Measurements from ENCODE around the gene GAS2L2. TPM values are rescaled to one million over a fixed set of nuclear protein-coding genes. Genes with fewer than 3 reads are reported as not detected.

The GAS2L2 gene
- total and polyA plus RNA-seq, 5 donors from 2014 or later = not detected

DNA sequence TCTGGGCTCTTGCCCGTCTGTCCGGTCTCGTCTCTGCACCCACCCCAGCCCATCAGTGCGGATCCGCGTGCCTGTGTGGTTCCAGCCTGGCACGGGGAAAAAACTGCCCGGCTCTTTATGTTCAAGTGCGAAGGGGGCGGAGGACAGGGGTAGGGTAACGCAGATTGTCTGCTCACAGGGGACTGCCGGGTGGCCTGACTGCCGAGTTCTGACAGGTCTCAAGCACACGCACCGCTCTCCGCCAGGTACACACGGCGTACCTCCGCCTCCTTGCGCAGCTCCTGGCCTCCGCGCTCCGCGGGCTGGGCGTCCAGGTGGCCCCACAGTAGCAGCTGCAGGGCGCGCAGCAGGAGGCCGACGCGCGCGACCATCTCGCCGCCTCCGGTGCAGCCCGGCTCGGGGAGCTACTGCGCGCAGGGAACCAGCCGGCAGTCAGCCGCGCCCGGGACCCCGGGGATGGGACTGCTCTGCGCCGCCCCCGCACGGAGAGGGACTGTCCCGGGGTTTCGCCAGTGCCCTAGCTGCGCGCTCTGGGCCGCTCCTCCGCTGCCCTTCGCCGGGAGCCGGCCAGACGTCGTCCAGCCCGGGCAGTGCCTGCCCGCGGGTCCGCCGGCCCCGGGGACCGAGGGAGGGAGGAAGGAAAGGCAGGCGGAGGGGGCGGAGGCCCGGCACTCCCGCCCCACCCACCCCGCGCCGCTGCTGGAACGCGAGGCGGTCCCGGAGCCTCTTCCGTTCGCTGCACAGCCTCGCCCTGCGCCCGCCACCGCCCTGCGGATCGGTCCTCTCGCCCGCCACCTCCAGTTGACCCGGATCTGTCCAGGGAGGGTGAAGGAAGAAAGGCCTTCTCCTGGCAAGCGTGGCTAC lies 42.2 kb upstream of the GAS2L2 start, which contains the start of gene MMP28:
Gene MMP28 (minus strand): TSS at position 635 of the 864 bp plus-strand sequence. CDS start 264 bp downstream, at position 371.
- DNase-seq = peak in 2 of 3 donors; percentile 26 to 47
- Histone ChIP-seq H3K4me1 (ENCODE audit: control insufficient read depth, insufficient read depth, low read length, poor library complexity, severe bottlenecking) (peaks cover 13% of the 10 kb centered on the region), H3K36me3 (ENCODE audit: control insufficient read depth, insufficient read depth, low read length) (no peaks in the 10 kb centered on the region), H3K9me3 (ENCODE audit: control insufficient read depth in 2 of 2, low read length in 2 of 2) (no peaks in the 10 kb centered on the region), H3K4me3 (ENCODE audit: low read depth, low read length) (peak within 1 kb of the TSS; percentile 37), H3K27ac (ENCODE audit: insufficient read depth, low read length, poor library complexity, severe bottlenecking) (no peak within 1 kb of the TSS), H3K27me3 (ENCODE audit: control insufficient read depth, insufficient read depth, low read length) (peaks cover 33% of the 10 kb centered on the region)
- peak; percentile 66 to 68 for ATAC-seq (ENCODE audit: low read depth in 2 of 2)
- Mint-ChIP-seq H3K4me3 (peak within 1 kb of the TSS; percentile 50 to 80 (median 71)), H3K27ac (peak within 1 kb of the TSS in 1 of 3 donors; percentile 40), H3K9me3 (peaks cover 0 to 5% (median 0%) of the 10 kb centered on the region in 7 donors), H3K4me1 (peaks cover 0 to 19% (median 2%) of the 10 kb centered on the region in 4 donors), H3K36me3 (no peaks in the 10 kb centered on the region), H3K27me3 (peaks cover 81% of the 10 kb centered on the region)

GRCh38 chr17:35793257-35793656 lies 40.2 kb upstream of the GAS2L2 start:
- ATAC-seq (ENCODE audit: low read depth in 2 of 2) (no peak), DNase-seq (no peak)
- Histone ChIP-seq H3K9me3 (ENCODE audit: control insufficient read depth in 2 of 2, low read length in 2 of 2) (no peaks in the 10 kb centered on the region), H3K27ac (ENCODE audit: insufficient read depth, low read length, poor library complexity, severe bottlenecking) (no peak overlapping the region), H3K4me3 (ENCODE audit: low read depth, low read length) (no peak overlapping the region), H3K4me1 (ENCODE audit: control insufficient read depth, insufficient read depth, low read length, poor library complexity, severe bottlenecking) (peaks cover 13% of the 10 kb centered on the region), H3K27me3 (ENCODE audit: control insufficient read depth, insufficient read depth, low read length) (peaks cover 31% of the 10 kb centered on the region), H3K36me3 (ENCODE audit: control insufficient read depth, insufficient read depth, low read length) (no peaks in the 10 kb centered on the region)
- Mint-ChIP-seq H3K4me1 (peaks cover 0 to 28% (median 3%) of the 10 kb centered on the region in 4 donors), H3K36me3 (no peaks in the 10 kb centered on the region), H3K4me3 (peak overlapping the region in 3 of 4 donors; percentile 3 to 83 (median 43)), H3K9me3 (peaks cover 0 to 3% (median 0%) of the 10 kb centered on the region in 7 donors), H3K27ac (no peak overlapping the region), H3K27me3 (peaks cover 83% of the 10 kb centered on the region)

GRCh38 chr17:35791681-35792350 lies 38.8 kb upstream of the GAS2L2 start:
- peaks cover 0 to 28% (median 3%) of the 10 kb centered on the region in 4 donors for H3K4me1 Mint-ChIP-seq
- Histone ChIP-seq H3K36me3 (ENCODE audit: control insufficient read depth, insufficient read depth, low read length) (no peaks in the 10 kb centered on the region), H3K4me1 (ENCODE audit: control insufficient read depth, insufficient read depth, low read length, poor library complexity, severe bottlenecking) (peaks cover 13% of the 10 kb centered on the region), H3K27me3 (ENCODE audit: control insufficient read depth, insufficient read depth, low read length) (peaks cover 25% of the 10 kb centered on the region), H3K9me3 (ENCODE audit: control insufficient read depth in 2 of 2, low read length in 2 of 2) (no peaks in the 10 kb centered on the region), H3K4me3 (ENCODE audit: low read depth, low read length) (no peak overlapping the region), H3K27ac (ENCODE audit: insufficient read depth, low read length, poor library complexity, severe bottlenecking) (no peak overlapping the region)
- DNase-seq = no peak
- H3K36me3 Mint-ChIP-seq = no peaks in the 10 kb centered on the region
- no peak overlapping the region for H3K27ac Mint-ChIP-seq
- H3K27me3 Mint-ChIP-seq = peaks cover 82% of the 10 kb centered on the region
- no peak for ATAC-seq (ENCODE audit: low read depth in 2 of 2)
- no peak overlapping the region for H3K4me3 Mint-ChIP-seq
- H3K9me3 Mint-ChIP-seq = peaks cover 0 to 3% (median 0%) of the 10 kb centered on the region in 7 donors

DNA sequence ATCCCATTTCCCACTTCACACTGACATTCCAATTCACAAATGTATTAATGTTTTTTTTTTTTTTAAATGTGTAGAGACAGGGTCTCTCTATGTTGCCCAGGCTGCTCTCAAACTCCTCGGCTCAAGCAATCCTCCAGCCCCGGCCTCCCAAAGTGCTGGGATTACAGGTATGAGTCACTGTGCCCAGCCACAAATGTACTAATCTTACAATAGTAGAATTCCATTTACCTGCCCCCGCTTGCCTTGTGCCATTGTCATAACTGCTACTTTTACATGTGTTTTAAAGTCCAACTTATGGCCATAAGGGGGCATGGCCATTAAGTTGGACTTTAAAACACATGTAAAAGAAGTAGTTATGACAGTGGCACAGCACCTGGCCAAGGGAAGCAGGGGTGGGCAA lies 37.8 kb upstream of the GAS2L2 start:
- Histone ChIP-seq H3K4me3 (ENCODE audit: low read depth, low read length) (no peak overlapping the region), H3K9me3 (ENCODE audit: control insufficient read depth in 2 of 2, low read length in 2 of 2) (no peaks in the 10 kb centered on the region), H3K27ac (ENCODE audit: insufficient read depth, low read length, poor library complexity, severe bottlenecking) (no peak overlapping the region), H3K36me3 (ENCODE audit: control insufficient read depth, insufficient read depth, low read length) (no peaks in the 10 kb centered on the region), H3K4me1 (ENCODE audit: control insufficient read depth, insufficient read depth, low read length, poor library complexity, severe bottlenecking) (peaks cover 11% of the 10 kb centered on the region), H3K27me3 (ENCODE audit: control insufficient read depth, insufficient read depth, low read length) (peaks cover 17% of the 10 kb centered on the region)
- DNase-seq (no peak), ATAC-seq (ENCODE audit: low read depth in 2 of 2) (no peak)
- Mint-ChIP-seq H3K4me1 (peaks cover 0 to 22% (median 2%) of the 10 kb centered on the region in 4 donors), H3K27me3 (peaks cover 74% of the 10 kb centered on the region), H3K9me3 (peaks cover 0 to 3% (median 0%) of the 10 kb centered on the region in 7 donors), H3K27ac (no peak overlapping the region), H3K4me3 (no peak overlapping the region), H3K36me3 (no peaks in the 10 kb centered on the region)

- Histone ChIP-seq H3K4me3 (ENCODE audit: low read depth, low read length) (no peak overlapping the region), H3K27me3 (ENCODE audit: control insufficient read depth, insufficient read depth, low read length) (peaks cover 16% of the 10 kb centered on the region), H3K4me1 (ENCODE audit: control insufficient read depth, insufficient read depth, low read length, poor library complexity, severe bottlenecking) (no peaks in the 10 kb centered on the region), H3K9me3 (ENCODE audit: control insufficient read depth in 2 of 2, low read length in 2 of 2) (no peaks in the 10 kb centered on the region), H3K36me3 (ENCODE audit: control insufficient read depth, insufficient read depth, low read length) (no peaks in the 10 kb centered on the region), H3K27ac (ENCODE audit: insufficient read depth, low read length, poor library complexity, severe bottlenecking) (no peak overlapping the region)
- Mint-ChIP-seq H3K4me3 (peak overlapping the region in 1 of 4 donors; percentile 0), H3K4me1 (peaks cover 0 to 12% (median 2%) of the 10 kb centered on the region in 4 donors), H3K36me3 (no peaks in the 10 kb centered on the region), H3K27me3 (peaks cover 58% of the 10 kb centered on the region), H3K9me3 (peaks cover 0 to 3% (median 0%) of the 10 kb centered on the region in 7 donors), H3K27ac (peak overlapping the region in 1 of 3 donors; percentile 15)
- DNase-seq (no peak), ATAC-seq (ENCODE audit: low read depth in 2 of 2) (no peak)
Measured at GRCh38 chr17:35788477-35789368, 35.7 kb upstream of the GAS2L2 start.

DNA sequence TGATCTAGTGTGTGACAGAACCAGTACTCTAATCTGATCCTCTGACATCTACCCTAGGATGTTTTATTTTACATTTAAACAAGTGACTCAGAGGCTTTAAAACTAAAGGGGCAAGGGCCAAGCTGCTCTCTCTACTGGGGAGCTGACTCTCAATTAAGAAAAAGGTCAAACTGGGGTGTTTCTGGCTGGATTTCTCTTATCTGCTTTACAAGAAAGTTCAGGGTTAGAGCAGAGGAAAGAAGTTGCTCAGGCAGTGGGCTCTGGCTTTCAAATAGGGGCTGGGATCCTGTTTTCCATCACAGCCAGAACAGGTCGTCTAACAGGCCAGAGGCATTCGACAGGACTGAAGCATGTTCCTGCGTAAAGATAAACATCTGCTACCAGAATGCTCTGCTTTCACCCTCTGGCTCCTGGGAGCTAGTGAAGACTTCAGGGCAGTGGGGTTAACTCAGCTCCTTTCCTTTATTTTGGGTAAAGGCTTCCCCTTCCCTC lies 33.9 kb upstream of the GAS2L2 start:
- Mint-ChIP-seq H3K4me3 (no peak overlapping the region), H3K36me3 (no peaks in the 10 kb centered on the region), H3K27ac (no peak overlapping the region), H3K4me1 (peaks cover 0 to 8% (median 2%) of the 10 kb centered on the region in 4 donors), H3K9me3 (peaks cover 0 to under 1% (median 0%) of the 10 kb centered on the region in 7 donors), H3K27me3 (peaks cover 41% of the 10 kb centered on the region)
- Histone ChIP-seq H3K36me3 (ENCODE audit: control insufficient read depth, insufficient read depth, low read length) (no peaks in the 10 kb centered on the region), H3K4me1 (ENCODE audit: control insufficient read depth, insufficient read depth, low read length, poor library complexity, severe bottlenecking) (no peaks in the 10 kb centered on the region), H3K27ac (ENCODE audit: insufficient read depth, low read length, poor library complexity, severe bottlenecking) (no peak overlapping the region), H3K4me3 (ENCODE audit: low read depth, low read length) (no peak overlapping the region), H3K27me3 (ENCODE audit: control insufficient read depth, insufficient read depth, low read length) (peaks cover 6% of the 10 kb centered on the region), H3K9me3 (ENCODE audit: control insufficient read depth in 2 of 2, low read length in 2 of 2) (no peaks in the 10 kb centered on the region)
- no peak for DNase-seq
- ATAC-seq (ENCODE audit: low read depth in 2 of 2) = no peak

GRCh38 chr17:35784895-35785294 lies 31.9 kb upstream of the GAS2L2 start:
- H3K4me1 ChIP-seq (ENCODE audit: control insufficient read depth, insufficient read depth, low read length, poor library complexity, severe bottlenecking) = no peaks in the 10 kb centered on the region
- peaks cover 6% of the 10 kb centered on the region for H3K27me3 ChIP-seq (ENCODE audit: control insufficient read depth, insufficient read depth, low read length)
- H3K4me3 Mint-ChIP-seq = no peak overlapping the region
- H3K27me3 Mint-ChIP-seq = peaks cover 34% of the 10 kb centered on the region
- ATAC-seq (ENCODE audit: low read depth in 2 of 2) (no peak), DNase-seq (no peak)
- no peaks in the 10 kb centered on the region for H3K9me3 ChIP-seq (ENCODE audit: control insufficient read depth in 2 of 2, low read length in 2 of 2)
- H3K36me3 ChIP-seq (ENCODE audit: control insufficient read depth, insufficient read depth, low read length) = no peaks in the 10 kb centered on the region
- H3K27ac Mint-ChIP-seq = no peak overlapping the region
- H3K4me3 ChIP-seq (ENCODE audit: low read depth, low read length) = no peak overlapping the region
- no peaks in the 10 kb centered on the region for H3K36me3 Mint-ChIP-seq
- peaks cover 0 to 2% (median 0%) of the 10 kb centered on the region in 7 donors for H3K9me3 Mint-ChIP-seq
- no peak overlapping the region for H3K27ac ChIP-seq (ENCODE audit: insufficient read depth, low read length, poor library complexity, severe bottlenecking)
- H3K4me1 Mint-ChIP-seq = peaks cover 0 to 11% (median 2%) of the 10 kb centered on the region in 4 donors
